ENCODE data around the gene CDR2.

DNA sequence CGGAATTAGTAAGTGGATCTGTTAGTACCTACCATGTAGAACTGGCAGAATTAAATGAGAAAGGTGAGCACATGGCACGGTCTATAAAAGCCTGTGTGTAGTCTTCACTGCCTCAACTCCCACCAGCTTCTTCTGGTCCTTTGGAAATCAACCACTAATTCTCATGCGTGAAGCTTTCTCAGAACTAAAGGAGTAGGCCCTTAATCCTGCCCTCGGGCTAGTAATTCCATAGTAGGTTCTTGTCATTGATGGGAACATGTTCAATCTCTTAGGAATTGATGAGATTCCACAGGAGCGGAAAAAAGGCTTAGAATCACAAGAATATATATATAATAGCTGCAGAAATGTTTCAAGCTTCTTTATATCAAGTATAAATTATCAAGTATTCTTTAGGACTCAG lies 21.7 kb downstream of the CDR2 start:
- TF ChIP-seq, protein P1, sequence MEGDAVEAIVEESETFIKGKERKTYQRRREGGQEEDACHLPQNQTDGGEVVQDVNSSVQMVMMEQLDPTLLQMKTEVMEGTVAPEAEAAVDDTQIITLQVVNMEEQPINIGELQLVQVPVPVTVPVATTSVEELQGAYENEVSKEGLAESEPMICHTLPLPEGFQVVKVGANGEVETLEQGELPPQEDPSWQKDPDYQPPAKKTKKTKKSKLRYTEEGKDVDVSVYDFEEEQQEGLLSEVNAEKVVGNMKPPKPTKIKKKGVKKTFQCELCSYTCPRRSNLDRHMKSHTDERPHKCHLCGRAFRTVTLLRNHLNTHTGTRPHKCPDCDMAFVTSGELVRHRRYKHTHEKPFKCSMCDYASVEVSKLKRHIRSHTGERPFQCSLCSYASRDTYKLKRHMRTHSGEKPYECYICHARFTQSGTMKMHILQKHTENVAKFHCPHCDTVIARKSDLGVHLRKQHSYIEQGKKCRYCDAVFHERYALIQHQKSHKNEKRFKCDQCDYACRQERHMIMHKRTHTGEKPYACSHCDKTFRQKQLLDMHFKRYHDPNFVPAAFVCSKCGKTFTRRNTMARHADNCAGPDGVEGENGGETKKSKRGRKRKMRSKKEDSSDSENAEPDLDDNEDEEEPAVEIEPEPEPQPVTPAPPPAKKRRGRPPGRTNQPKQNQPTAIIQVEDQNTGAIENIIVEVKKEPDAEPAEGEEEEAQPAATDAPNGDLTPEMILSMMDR (IDR thresholded peaks at IDR 0.05): no peak
- TF ChIP-seq POLR2A (IDR thresholded peaks at IDR 0.05): no peak

All from heart left ventricle (tissue), 13 donors.